NB4 (cell line): ENCODE results near the gene GLB1L.

Experiments
- CTCF ChIP-seq: IDR thresholded peaks from one replicate; pipeline ENCODE4 v1.5.1; 2012; ENCODE audit warnings: low read depth, low read length
- MAX ChIP-seq: IDR thresholded peaks from 2 replicates; pipeline ENCODE4 v1.6.1; 2011; ENCODE audit warnings: low read depth, low read length
- MYC ChIP-seq: IDR thresholded peaks from 2 replicates; pipeline ENCODE4 v1.6.1; 2011; ENCODE audit warnings: low read depth, low read length
- POLR2A ChIP-seq: IDR thresholded peaks from 2 replicates; pipeline ENCODE4 v1.6.1; 2011; ENCODE audit warnings: mild to moderate bottlenecking; ENCODE audit not compliant: insufficient read length; ENCODE audit errors: extremely low read depth

DNA sequence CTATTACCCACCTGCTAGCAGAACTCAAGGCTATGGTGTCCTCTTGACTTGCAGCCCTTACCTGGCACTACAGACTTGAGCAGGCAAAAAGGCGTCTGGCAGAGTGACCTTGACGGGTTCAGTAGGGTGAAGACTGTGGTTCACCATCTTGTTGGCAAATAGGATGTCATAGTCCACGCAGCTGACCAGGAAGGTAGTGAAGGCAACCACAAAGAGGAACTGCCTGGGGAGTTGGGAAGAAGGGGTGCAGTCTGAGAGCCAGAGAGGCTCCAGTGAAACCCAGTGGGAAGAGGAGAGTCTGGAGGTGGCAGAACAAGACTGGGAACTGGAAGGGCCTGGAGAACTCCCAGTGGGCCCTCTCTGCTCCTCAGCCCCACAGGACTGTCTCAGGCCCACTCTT lies 19.9 kb downstream of the GLB1L start:
- TF ChIP-seq CTCF, result no peak
- no peak for TF ChIP-seq POLR2A
- no peak for TF ChIP-seq MAX
- peak; percentile 47; the same call in 1 of the 2 replicates for TF ChIP-seq MYC
